H9 (cell line): ENCODE results near the gene OXLD1. TPM values are rescaled to one million over a fixed set of nuclear protein-coding genes. Genes with fewer than 3 reads are reported as not detected.

Source experiments
- DNase-seq: peaks from one replicate; pipeline ENCODE4 v3.0.0-alpha.2; 2017
- H2AFZ ChIP-seq: one replicate; pipeline ENCODE4 v1.6.1; 2013; ENCODE audit warnings: mild to moderate bottlenecking, low read length, control low read depth, moderate library complexity
- H2AK5ac ChIP-seq: 2 replicates; pipeline ENCODE4 v1.6.1; 2013; ENCODE audit warnings: low read length, control low read depth, mixed read lengths; ENCODE audit not compliant: insufficient read length
- H2BK120ac ChIP-seq: one replicate; pipeline ENCODE4 v1.6.1; 2013; ENCODE audit warnings: low read depth, mild to moderate bottlenecking, low read length, control low read depth, inconsistent platforms; ENCODE audit not compliant: poor library complexity, severe bottlenecking
- H2BK12ac ChIP-seq: 2 replicates; pipeline ENCODE4 v1.6.1; 2013; ENCODE audit warnings: low read length, control low read depth, mixed read lengths, low read depth; ENCODE audit not compliant: insufficient read length
- H2BK15ac ChIP-seq: 2 replicates; pipeline ENCODE4 v1.6.1; 2013; ENCODE audit warnings: low read depth, low read length, control low read depth
- H2BK20ac ChIP-seq: one replicate; pipeline ENCODE4 v1.6.1; 2013; ENCODE audit warnings: low read depth, mild to moderate bottlenecking, low read length, control low read depth, inconsistent platforms; ENCODE audit not compliant: poor library complexity, severe bottlenecking
- H2BK5ac ChIP-seq: 2 replicates; pipeline ENCODE4 v1.6.1; 2013; ENCODE audit warnings: low read length, control low read depth, mixed read lengths; ENCODE audit not compliant: insufficient read length
- H3K14ac ChIP-seq: 2 replicates; pipeline ENCODE4 v1.6.1; 2013; ENCODE audit warnings: low read length, control low read depth; ENCODE audit not compliant: insufficient read depth
- H3K18ac ChIP-seq: 2 replicates; pipeline ENCODE4 v1.6.1; 2013; ENCODE audit warnings: low read depth, mild to moderate bottlenecking, mixed read lengths, low read length, control low read depth; ENCODE audit not compliant: insufficient read length
- H3K23ac ChIP-seq: 2 replicates; pipeline ENCODE4 v1.6.1; 2013; ENCODE audit warnings: low read length, control low read depth, mixed read lengths, low read depth; ENCODE audit not compliant: insufficient read length
- H3K23me2 ChIP-seq: 2 replicates; pipeline ENCODE4 v1.6.1; 2013; ENCODE audit warnings: low read depth, mild to moderate bottlenecking, mixed read lengths, low read length, control low read depth; ENCODE audit not compliant: insufficient read length, poor library complexity, severe bottlenecking
- H3K27ac ChIP-seq: 2 replicates; pipeline ENCODE4 v1.5.1; 2013; ENCODE audit warnings: low read length, control low read depth, mixed read lengths, low read depth; ENCODE audit not compliant: insufficient read length
- H3K27me3 ChIP-seq: 2 replicates; pipeline ENCODE4 v1.6.1; 2013; ENCODE audit warnings: low read length, control low read depth, inconsistent platforms; ENCODE audit not compliant: insufficient read depth
- H3K4ac ChIP-seq: 2 replicates; pipeline ENCODE4 v1.6.1; 2013; ENCODE audit warnings: low read depth, mild to moderate bottlenecking, control low read depth, inconsistent platforms, low read length, moderate library complexity
- H3K4me1 ChIP-seq: 2 replicates; pipeline ENCODE4 v1.6.1; 2013; ENCODE audit warnings: low read length, control low read depth, inconsistent platforms; ENCODE audit not compliant: insufficient read depth
- H3K4me2 ChIP-seq: 2 replicates; pipeline ENCODE4 v1.6.1; 2013; ENCODE audit warnings: low read length, control low read depth, mixed read lengths; ENCODE audit not compliant: insufficient read length, insufficient read depth
- H3K56ac ChIP-seq: 2 replicates; pipeline ENCODE4 v1.6.1; 2013; ENCODE audit warnings: low read depth, mild to moderate bottlenecking, mixed read lengths, low read length, control low read depth; ENCODE audit not compliant: insufficient read length
- H3K79me1 ChIP-seq: 2 replicates; pipeline ENCODE4 v1.6.1; 2013; ENCODE audit warnings: low read depth, mild to moderate bottlenecking, moderate library complexity, low read length, control low read depth, inconsistent platforms; ENCODE audit not compliant: insufficient read depth, poor library complexity, severe bottlenecking
- H3K79me2 ChIP-seq: 2 replicates; pipeline ENCODE4 v1.6.1; 2013; ENCODE audit warnings: low read length, control low read depth, inconsistent platforms; ENCODE audit not compliant: insufficient read depth
- H3K9ac ChIP-seq: 2 replicates; pipeline ENCODE4 v1.6.1; 2013; ENCODE audit warnings: low read length, control low read depth, mixed read lengths; ENCODE audit not compliant: insufficient read length; ENCODE audit errors: extremely low read depth
- H3K9me3 ChIP-seq: one replicate; pipeline ENCODE4 v1.6.1; 2013; ENCODE audit warnings: low read depth, low read length, inconsistent platforms; ENCODE audit not compliant: control insufficient read depth
- H3T11ph ChIP-seq: one replicate; pipeline ENCODE4 v1.6.1; 2013; ENCODE audit warnings: mild to moderate bottlenecking, low read length, control low read depth, inconsistent platforms
- H4K20me1 ChIP-seq: one replicate; pipeline ENCODE4 v1.6.1; 2013; ENCODE audit not compliant: control insufficient read depth, insufficient read length, insufficient read depth
- H4K5ac ChIP-seq: 2 replicates; pipeline ENCODE4 v1.6.1; 2013; ENCODE audit warnings: low read depth, mild to moderate bottlenecking, mixed read lengths, low read length, control low read depth; ENCODE audit not compliant: insufficient read length
- H4K8ac ChIP-seq: replicated peaks from 2 replicates; pipeline ENCODE4 v1.6.1; 2013; ENCODE audit warnings: low read length, control low read depth, mixed read lengths, low read depth; ENCODE audit not compliant: insufficient read length
- H4K91ac ChIP-seq: 2 replicates; pipeline ENCODE4 v1.6.1; 2013; ENCODE audit warnings: low read depth, mild to moderate bottlenecking, moderate library complexity, mixed read lengths, low read length, control low read depth; ENCODE audit not compliant: insufficient read length
- H3K27ac Mint-ChIP-seq, 3 experiments: 2 replicates in 2 of 3; 3 replicates in 1 of 3; pipeline ENCODE4 v1.8.0; 2020 to 2021; ENCODE audit warnings: mixed read lengths in 3 of 3, mild to moderate bottlenecking in 1 of 3, moderate library complexity in 1 of 3
- H3K27me3 Mint-ChIP-seq: 2 replicates; pipeline ENCODE4 v1.8.0; 2021; ENCODE audit warnings: low read depth, mild to moderate bottlenecking, moderate library complexity, mixed read lengths
- H3K36me3 Mint-ChIP-seq, 3 experiments: 2 replicates in 2 of 3; 3 replicates in 1 of 3; pipeline ENCODE4 v1.8.0; 2020 to 2021; ENCODE audit warnings: low read depth in 3 of 3, mixed read lengths in 3 of 3; ENCODE audit not compliant: insufficient read depth in 1 of 3
- H3K4me1 Mint-ChIP-seq, 2 experiments: 2 replicates each; pipeline ENCODE4 v1.8.0; 2020; ENCODE audit warnings: mixed read lengths in 2 of 2
- H3K4me3 Mint-ChIP-seq, 2 experiments: 2 replicates in 1 of 2; 3 replicates in 1 of 2; pipeline ENCODE4 v1.8.0; 2020 to 2021; ENCODE audit warnings: mild to moderate bottlenecking in 2 of 2, mixed read lengths in 2 of 2, moderate library complexity in 1 of 2
- H3K9me3 Mint-ChIP-seq, 2 experiments: 2 replicates in 1 of 2; 3 replicates in 1 of 2; pipeline ENCODE4 v1.8.0; 2020; ENCODE audit warnings: mild to moderate bottlenecking in 2 of 2, mixed read lengths in 2 of 2, moderate library complexity in 1 of 2
- CTCF ChIP-seq: fragments of 200-600 bp; sonication (generic); conservative IDR thresholded peaks from 3 replicates; pipeline ENCODE4 v1.8.0; 2021; ENCODE audit warnings: antibody characterized with exemption, mild to moderate bottlenecking
- WGBS: extraction: QIAGEN DNeasy Blood & Tissue Kit; methylation state at CpG from one replicate; pipeline ENCODE4 v1.1.7; 2013; ENCODE audit warnings: missing lambda C conversion rate, low lambda C conversion rate, mixed read lengths; ENCODE audit not compliant: insufficient read length; ENCODE audit errors: extremely low coverage; 5-methylcytosine and 5-hydroxymethylcytosine counted together
- total RNA-seq: library from RNA; stranded (reverse); gene quantifications from 2 replicates; pipeline ENCODE4 v1.2.1, GENCODE V29; 2021

OXLD1 gene
- total RNA-seq, 1 experiment from 2014 or later: 25.0 TPM

GRCh38 chr17:81706757-81707624, 40.6 kb upstream of the OXLD1 start:
- Histone ChIP-seq H4K8ac (no peak overlapping the region), H3K18ac (no peak overlapping the region), H3K27ac (no peak overlapping the region), H2BK5ac (no peak overlapping the region), H4K20me1 (no peaks in the 10 kb centered on the region), H2BK15ac (no peak overlapping the region), H4K5ac (no peak overlapping the region), H3K23ac (no peak overlapping the region), H2BK12ac (no peak overlapping the region), H3K4me1 (peaks cover 4% of the 10 kb centered on the region; the same call in 1 of the 2 replicates), H4K91ac (no peak overlapping the region), H3K14ac (no peak overlapping the region), H3K4ac (no peak overlapping the region), H2BK120ac (no peak overlapping the region), H2AK5ac (no peak overlapping the region), H3K9ac (no peak overlapping the region), H3K23me2 (peaks cover 33% of the 10 kb centered on the region), H2BK20ac (no peak overlapping the region), H3K56ac (no peak overlapping the region), H2AFZ (no peak overlapping the region), H3K9me3 (no peaks in the 10 kb centered on the region), H3K4me2 (no peak overlapping the region), H3K27me3 (no peaks in the 10 kb centered on the region), H3T11ph (no peak overlapping the region), H3K79me1 (peaks cover 8% of the 10 kb centered on the region), H3K79me2 (peaks cover 8% of the 10 kb centered on the region; the same call in 1 of the 2 replicates)
- peak; percentile 66 for DNase-seq
- TF ChIP-seq CTCF: no peak; the same call in 2 of the 3 replicates
- H3K27ac Mint-ChIP-seq: peak overlapping the region in 1 of 3 experiments; percentile 80; a peak in 1 of 7 replicates
- no CpG with 5 or more reads among the region's 54 CpGs for WGBS
- H3K9me3 Mint-ChIP-seq: no peaks in the 10 kb centered on the region
- H3K4me3 Mint-ChIP-seq: no peak overlapping the region; a peak in 1 of 5 replicates
- H3K27me3 Mint-ChIP-seq: no peaks in the 10 kb centered on the region; the same call in 1 of the 2 replicates
- H3K4me1 Mint-ChIP-seq: peaks cover 16 to 26% of the 10 kb centered on the region in 2 experiments
- H3K36me3 Mint-ChIP-seq: peaks cover 26 to 56% (median 31%) of the 10 kb centered on the region in 3 experiments
